Iris pigment epithelial cell (primary cell): ENCODE results near the gene ABHD14A.
"Not testable (repeated sequence)": the region's sequence is repeated elsewhere in the genome, so short reads cannot be mapped to it uniquely, and the experiment has no call there.

Experiments used
- DNase-seq: peaks from one replicate; pipeline ENCODE4 v3.0.0-alpha.2; 2011; ENCODE audit warnings: low read depth

The ABHD14A gene

GRCh38 chr3:51974963-51975851 is at the start of gene ABHD14A:
Gene ABHD14A, plus strand, starts transcription at chr3:51975064. Its CDS starts 72 bp downstream, at chr3:51975136.
- DNase-seq: peak; percentile 62

- no peak for DNase-seq
These were observed 47.5 kb upstream of the ABHD14A start for GRCh38 chr3:51927061-51927977.

GRCh38 chr3:51928438-51928837 is 46.4 kb upstream of the ABHD14A start:
- DNase-seq: no peak

GRCh38 chr3:51928981-51929380 is 45.9 kb upstream of the ABHD14A start:
- not testable (repeated sequence) for DNase-seq

GRCh38 chr3:51929420-51930003 is 45.4 kb upstream of the ABHD14A start:
- DNase-seq: no peak

GRCh38 chr3:51930439-51930838 is 44.4 kb upstream of the ABHD14A start:
- DNase-seq: no peak

- no peak for DNase-seq
These were observed 43.1 kb upstream of the ABHD14A start for GRCh38 chr3:51931756-51932155.

- DNase-seq: no peak
These were observed 42.1 kb upstream of the ABHD14A start for GRCh38 chr3:51932471-51933370.

- DNase-seq: no peak
These were observed 41.3 kb upstream of the ABHD14A start for GRCh38 chr3:51933471-51934138.

- no peak for DNase-seq
These were observed 40.6 kb upstream of the ABHD14A start for GRCh38 chr3:51934139-51934850.

- no peak for DNase-seq
These were observed 39.6 kb upstream of the ABHD14A start for GRCh38 chr3:51934991-51935885.

- DNase-seq: no peak
These were observed 38.7 kb upstream of the ABHD14A start for GRCh38 chr3:51935886-51936755.

GRCh38 chr3:51937014-51937413 is 37.9 kb upstream of the ABHD14A start:
- no peak for DNase-seq

GRCh38 chr3:51937611-51938450 is 37.0 kb upstream of the ABHD14A start:
- no peak for DNase-seq

GRCh38 chr3:51938780-51939425 is 36.0 kb upstream of the ABHD14A start:
- no peak for DNase-seq

- peak; percentile 21 for DNase-seq
These were observed 34.0 kb upstream of the ABHD14A start for GRCh38 chr3:51940648-51941462.
